GM19397 (cell line): Measurements from ENCODE around the gene RPP38.

ENCODE experiments used
- ATAC-seq: cut with Tn5 transposase; IDR thresholded peaks from one replicate; pipeline ENCODE4 v1.9.1; 2021; ENCODE audit warnings: mild to moderate bottlenecking, moderate library complexity; ENCODE audit not compliant: unreplicated experiment

The RPP38 gene

DNA sequence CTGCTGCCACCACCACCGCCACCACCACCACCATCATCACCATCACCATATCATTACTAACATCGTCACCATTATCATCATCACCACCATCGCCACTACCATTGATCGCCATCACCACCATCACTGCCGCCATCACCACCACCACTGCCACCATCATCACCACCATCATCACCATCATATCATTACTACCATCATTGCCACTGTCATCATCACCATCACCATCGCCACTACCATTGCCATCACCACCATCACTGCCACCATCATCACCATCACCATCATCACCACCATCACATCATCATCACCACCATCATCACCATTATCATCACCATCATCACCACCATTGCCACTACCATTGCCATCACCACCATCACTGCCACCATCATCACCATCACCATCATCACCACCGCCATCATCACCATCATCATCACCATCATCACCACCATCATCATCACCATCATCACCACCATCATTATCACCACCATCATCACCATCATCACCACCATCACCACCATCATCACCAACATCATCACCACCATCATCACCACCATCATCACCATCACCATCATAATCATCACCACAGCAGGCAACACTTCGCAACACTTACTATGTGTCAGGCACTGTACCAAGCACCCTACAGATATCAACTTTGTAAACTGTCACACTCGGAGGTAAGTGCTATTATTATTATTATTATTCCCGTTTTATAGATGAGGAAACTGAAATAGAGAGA, 52.1 kb downstream of the RPP38 start:
- ATAC-seq: no peak

GRCh38 chr10:15150563-15150962, 53.4 kb downstream of the RPP38 start:
- ATAC-seq: no peak

- ATAC-seq: no peak
These were observed 55.4 kb downstream of the RPP38 start for GRCh38 chr10:15152556-15152955.
